CD8-positive, alpha-beta memory T cell (primary cell): ENCODE results near the gene GCNA. TPM values are rescaled to one million over a fixed set of nuclear protein-coding genes. Genes with fewer than 3 reads are reported as not detected.

Experiments
- CTCF ChIA-PET: fragments of 350-600 bp; sonication (Branson Sonifier 250); formaldehyde crosslinking; loops from one replicate; lab custom pipeline; 2021; ENCODE audit warnings: antibody characterized with exemption; lab: Charles Lee
- POLR2A ChIA-PET: fragments of 350-600 bp; sonication (Branson Sonifier 250); formaldehyde crosslinking; loops from one replicate; lab custom pipeline; 2021; ENCODE audit warnings: antibody characterized with exemption; lab: Charles Lee
- DNase-seq, 5 donors: peaks; one replicate each; pipeline versions ENCODE4 v3.0.0 to v3.0.0-alpha.2; 2020 to 2022; ENCODE audit warnings: mixed read lengths in 1 of 5
- H3K27ac ChIP-seq: one replicate; pipeline ENCODE4 v1.7.0; 2013; ENCODE audit warnings: low read depth, mild to moderate bottlenecking, low read length, moderate library complexity
- H3K27me3 ChIP-seq: 2 replicates; pipeline ENCODE4 v1.7.0; 2013; ENCODE audit warnings: low read length, mild to moderate bottlenecking; ENCODE audit not compliant: insufficient read depth, poor library complexity, severe bottlenecking
- H3K36me3 ChIP-seq: 2 replicates; pipeline ENCODE4 v1.7.0; 2013; ENCODE audit warnings: mild to moderate bottlenecking, low read length, moderate library complexity; ENCODE audit not compliant: insufficient read depth
- H3K4me1 ChIP-seq: 2 replicates; pipeline ENCODE4 v1.7.0; 2013; ENCODE audit warnings: mild to moderate bottlenecking, low read length, moderate library complexity; ENCODE audit not compliant: insufficient read depth
- H3K4me3 ChIP-seq: 2 replicates; pipeline ENCODE4 v1.7.0; 2013; ENCODE audit warnings: mild to moderate bottlenecking, low read length
- H3K9me3 ChIP-seq: 2 replicates; pipeline ENCODE4 v1.7.0; 2013; ENCODE audit warnings: mild to moderate bottlenecking, low read length
- H3K27ac Mint-ChIP-seq, 8 donors: one replicate each; pipeline ENCODE4 v1.8.0; 2020 to 2021; ENCODE audit warnings: mixed read lengths in 8 of 8, mild to moderate bottlenecking in 6 of 8, inconsistent platforms in 3 of 8, moderate library complexity in 3 of 8
- H3K27me3 Mint-ChIP-seq, 2 donors: one replicate each; pipeline ENCODE4 v1.8.0; 2020 to 2021; ENCODE audit warnings: mixed read lengths in 2 of 2, mild to moderate bottlenecking in 1 of 2, moderate library complexity in 1 of 2
- H3K36me3 Mint-ChIP-seq, 3 donors: one replicate each; pipeline ENCODE4 v1.8.0; 2020 to 2021; ENCODE audit warnings: mixed read lengths in 3 of 3, inconsistent platforms in 1 of 3, mild to moderate bottlenecking in 1 of 3
- H3K4me1 Mint-ChIP-seq, 3 donors: one replicate each; pipeline ENCODE4 v1.8.0; 2020 to 2021; ENCODE audit warnings: mixed read lengths in 3 of 3, inconsistent platforms in 1 of 3, mild to moderate bottlenecking in 1 of 3
- H3K4me3 Mint-ChIP-seq, 7 donors: one replicate each; pipeline ENCODE4 v1.8.0; 2020 to 2021; ENCODE audit warnings: mixed read lengths in 7 of 7, mild to moderate bottlenecking in 6 of 7, moderate library complexity in 4 of 7, inconsistent platforms in 2 of 7
- H3K9me3 Mint-ChIP-seq, 5 donors: one replicate each; pipeline ENCODE4 v1.8.0; 2020 to 2022; ENCODE audit warnings: mixed read lengths in 5 of 5, mild to moderate bottlenecking in 3 of 5, moderate library complexity in 2 of 5, inconsistent platforms in 1 of 5
- polyA plus RNA-seq: library from polyadenylated mRNA; unstranded; fragments of 300-500 nt; fragmentation: Illumina TruSeq; gene quantifications from one replicate; pipeline ENCODE4 v1.2.3, GENCODE V29; 2021
- total RNA-seq, 2 experiments: library from RNA; stranded (reverse); gene quantifications; one replicate each; pipeline ENCODE4 v1.2.3, GENCODE V29; 2021

Gene GCNA
- total and polyA plus RNA-seq, 3 experiments from 2014 or later: 0.67 to 4.2 (median 3.9) TPM

GRCh38 chrX:71534773-71535544, 43.3 kb upstream of the GCNA start:
- Histone ChIP-seq H3K4me1 (peaks cover 29% of the 10 kb centered on the region), H3K27me3 (no peaks in the 10 kb centered on the region), H3K36me3 (peaks cover 4% of the 10 kb centered on the region), H3K27ac (peak overlapping the region; percentile 89), H3K4me3 (peak overlapping the region; percentile 96), H3K9me3 (no peaks in the 10 kb centered on the region)
- H3K27me3 Mint-ChIP-seq: peaks cover 0 to 14% of the 10 kb centered on the region in 2 donors
- peaks cover 0 to 58% (median 0%) of the 10 kb centered on the region in 3 donors for H3K36me3 Mint-ChIP-seq
- POLR2A ChIA-PET: interaction anchor here (0.6 to 4.0 kb wide), 10 partner anchors 8 to 169 kb away, joined by 3 to 20 read pairs (median 6); partner anchors contain the start of genes CXCR3 and TAF1
- H3K4me1 Mint-ChIP-seq: peaks cover 32 to 42% (median 39%) of the 10 kb centered on the region in 3 donors
- H3K9me3 Mint-ChIP-seq: peaks cover 0 to 4% (median 0%) of the 10 kb centered on the region in 5 donors
- H3K27ac Mint-ChIP-seq: peak overlapping the region; percentile 94 to 97 (median 96)
- CTCF ChIA-PET: interaction anchor here (1.0 to 1.9 kb wide), 7 partner anchors 8 to 87 kb away, joined by 3 to 5 read pairs (median 3); no protein-coding TSS in a partner anchor
- DNase-seq: no peak
- H3K4me3 Mint-ChIP-seq: peak overlapping the region; percentile 94 to 100 (median 97)

- ChIA-PET CTCF (no interaction called here), POLR2A (interaction anchor here (0.6 kb wide), 1 partner anchor 82 kb away, joined by 3 read pairs; the partner anchor contains the start of gene CXCR3)
- H3K27ac Mint-ChIP-seq: peak overlapping the region; percentile 24 to 94 (median 78)
- peaks cover 35 to 44% (median 43%) of the 10 kb centered on the region in 3 donors for H3K4me1 Mint-ChIP-seq
- Histone ChIP-seq H3K4me1 (peaks cover 28% of the 10 kb centered on the region), H3K9me3 (no peaks in the 10 kb centered on the region), H3K36me3 (peaks cover 4% of the 10 kb centered on the region), H3K27me3 (no peaks in the 10 kb centered on the region), H3K27ac (peak overlapping the region; percentile 47), H3K4me3 (peak overlapping the region; percentile 62)
- peak overlapping the region; percentile 84 to 100 (median 96) for H3K4me3 Mint-ChIP-seq
- peaks cover 0 to 66% (median 0%) of the 10 kb centered on the region in 3 donors for H3K36me3 Mint-ChIP-seq
- DNase-seq: no peak
- peaks cover 0 to 9% of the 10 kb centered on the region in 2 donors for H3K27me3 Mint-ChIP-seq
- peaks cover 0 to 4% (median 0%) of the 10 kb centered on the region in 5 donors for H3K9me3 Mint-ChIP-seq
These were observed 42.0 kb upstream of the GCNA start for GRCh38 chrX:71536285-71536684.

- H3K9me3 Mint-ChIP-seq: peaks cover 0 to 4% (median 0%) of the 10 kb centered on the region in 5 donors
- Histone ChIP-seq H3K27me3 (no peaks in the 10 kb centered on the region), H3K9me3 (no peaks in the 10 kb centered on the region), H3K36me3 (peaks cover 4% of the 10 kb centered on the region), H3K4me3 (no peak overlapping the region), H3K27ac (no peak overlapping the region), H3K4me1 (peaks cover 36% of the 10 kb centered on the region)
- H3K36me3 Mint-ChIP-seq: peaks cover 0 to 76% (median 2%) of the 10 kb centered on the region in 3 donors
- peak overlapping the region; percentile 84 to 100 (median 96) for H3K4me3 Mint-ChIP-seq
- ChIA-PET CTCF (interaction anchor here (1.3 kb wide), 1 partner anchor 113 kb away, joined by 3 read pairs; no protein-coding TSS in a partner anchor), POLR2A (interaction anchor here (1.2 kb wide), 1 partner anchor 12 kb away, joined by 4 read pairs; no protein-coding TSS in a partner anchor)
- H3K27ac Mint-ChIP-seq: peak overlapping the region; percentile 43 to 94 (median 72)
- peaks cover 41 to 48% (median 48%) of the 10 kb centered on the region in 3 donors for H3K4me1 Mint-ChIP-seq
- peaks cover 0 to 5% of the 10 kb centered on the region in 2 donors for H3K27me3 Mint-ChIP-seq
- DNase-seq: no peak
These were observed 40.5 kb upstream of the GCNA start for GRCh38 chrX:71537743-71538142.

GRCh38 chrX:71540801-71541200, 37.4 kb upstream of the GCNA start:
- H3K27ac Mint-ChIP-seq: peak overlapping the region; percentile 4 to 94 (median 60)
- CTCF ChIA-PET: no interaction called here
- no peak for DNase-seq
- H3K4me1 Mint-ChIP-seq: peaks cover 63 to 79% (median 76%) of the 10 kb centered on the region in 3 donors
- Histone ChIP-seq H3K9me3 (no peaks in the 10 kb centered on the region), H3K36me3 (peaks cover 17% of the 10 kb centered on the region), H3K4me3 (peak overlapping the region; percentile 41), H3K27ac (no peak overlapping the region), H3K27me3 (no peaks in the 10 kb centered on the region), H3K4me1 (peaks cover 42% of the 10 kb centered on the region)
- H3K4me3 Mint-ChIP-seq: peak overlapping the region; percentile 59 to 98 (median 84)
- peaks cover 0 to 6% of the 10 kb centered on the region in 2 donors for H3K27me3 Mint-ChIP-seq
- no peaks in the 10 kb centered on the region for H3K9me3 Mint-ChIP-seq
- H3K36me3 Mint-ChIP-seq: peaks cover 0 to 78% (median 2%) of the 10 kb centered on the region in 3 donors
- POLR2A ChIA-PET: no interaction called here

- peaks cover 0 to 79% (median 2%) of the 10 kb centered on the region in 3 donors for H3K36me3 Mint-ChIP-seq
- Histone ChIP-seq H3K27ac (no peak overlapping the region), H3K36me3 (peaks cover 22% of the 10 kb centered on the region)
These were observed 36.8 kb upstream of the GCNA start for GRCh38 chrX:71541210-71542022.

GRCh38 chrX:71542411-71542810, 35.8 kb upstream of the GCNA start:
- Mint-ChIP-seq H3K27me3 (peaks cover 0 to 5% of the 10 kb centered on the region in 2 donors), H3K27ac (peak overlapping the region in 4 of 8 donors; percentile 46 to 94 (median 68)), H3K36me3 (peaks cover 0 to 83% (median 7%) of the 10 kb centered on the region in 3 donors), H3K9me3 (no peaks in the 10 kb centered on the region), H3K4me1 (peaks cover 63 to 84% (median 82%) of the 10 kb centered on the region in 3 donors), H3K4me3 (peak overlapping the region; percentile 7 to 98 (median 77))
- peaks cover 42% of the 10 kb centered on the region for H3K4me1 ChIP-seq
- H3K27ac ChIP-seq: no peak overlapping the region
- no peak for DNase-seq
- H3K4me3 ChIP-seq: no peak overlapping the region
- H3K9me3 ChIP-seq: no peaks in the 10 kb centered on the region
- H3K27me3 ChIP-seq: no peaks in the 10 kb centered on the region
- POLR2A ChIA-PET: interaction anchor here (1.0 to 1.4 kb wide), 3 partner anchors 8 to 10 kb away, joined by 3 to 4 read pairs (median 4); partner anchors contain the start of gene OGT
- peaks cover 31% of the 10 kb centered on the region for H3K36me3 ChIP-seq
- CTCF ChIA-PET: interaction anchor here (1.4 kb wide), 1 partner anchor 8 kb away, joined by 3 read pairs; no protein-coding TSS in a partner anchor

More at GRCh38 chrX:71541210-71542022, 36.8 kb upstream of the GCNA start:
- H3K27ac Mint-ChIP-seq: peak overlapping the region; percentile 4 to 94 (median 48)
- peaks cover 65 to 81% (median 79%) of the 10 kb centered on the region in 3 donors for H3K4me1 Mint-ChIP-seq
- POLR2A ChIA-PET: interaction anchor here (1.4 kb wide), 1 partner anchor 9 kb away, joined by 4 read pairs; no protein-coding TSS in a partner anchor
- Histone ChIP-seq H3K9me3 (no peaks in the 10 kb centered on the region), H3K4me1 (peaks cover 42% of the 10 kb centered on the region), H3K4me3 (peak overlapping the region; percentile 41), H3K27me3 (no peaks in the 10 kb centered on the region)
- DNase-seq: no peak
- H3K27me3 Mint-ChIP-seq: peaks cover 0 to 5% of the 10 kb centered on the region in 2 donors
- CTCF ChIA-PET: no interaction called here
- no peaks in the 10 kb centered on the region for H3K9me3 Mint-ChIP-seq
- peak overlapping the region; percentile 59 to 98 (median 84) for H3K4me3 Mint-ChIP-seq

GRCh38 chrX:71542825-71543224, 35.4 kb upstream of the GCNA start:
- Histone ChIP-seq H3K4me3 (peak overlapping the region; percentile 28), H3K27me3 (no peaks in the 10 kb centered on the region), H3K27ac (no peak overlapping the region), H3K4me1 (peaks cover 39% of the 10 kb centered on the region), H3K9me3 (no peaks in the 10 kb centered on the region), H3K36me3 (peaks cover 32% of the 10 kb centered on the region)
- Mint-ChIP-seq H3K4me3 (peak overlapping the region; percentile 7 to 98 (median 77)), H3K9me3 (no peaks in the 10 kb centered on the region), H3K4me1 (peaks cover 62 to 84% (median 80%) of the 10 kb centered on the region in 3 donors), H3K36me3 (peaks cover 0 to 84% (median 7%) of the 10 kb centered on the region in 3 donors), H3K27ac (peak overlapping the region in 7 of 8 donors; percentile 2 to 94 (median 46)), H3K27me3 (peaks cover 0 to 5% of the 10 kb centered on the region in 2 donors)
- CTCF ChIA-PET: interaction anchor here (1.4 kb wide), 1 partner anchor 8 kb away, joined by 3 read pairs; no protein-coding TSS in a partner anchor
- POLR2A ChIA-PET: interaction anchor here (1.0 to 1.4 kb wide), 3 partner anchors 8 to 10 kb away, joined by 3 to 4 read pairs (median 4); partner anchors contain the start of gene OGT
- DNase-seq: no peak
